Lung (tissue), 12 donors: ENCODE results near the gene VKORC1L1. TPM values are rescaled to one million over a fixed set of nuclear protein-coding genes. Genes with fewer than 3 reads are reported as not detected.
"Not testable (repeated sequence)": the region's sequence is repeated elsewhere in the genome, so short reads cannot be mapped to it uniquely, and the experiment has no call there.

Experiments used
- ATAC-seq: fragments of 200-7000 bp; cut with Tn5 transposase; one replicate; pipeline ENCODE4 v1.9.1; 2020; ENCODE audit warnings: moderate number of reproducible peaks; ENCODE audit not compliant: insufficient read depth, low FRiP score
- DNase-seq, 3 donors: peaks; one replicate each; pipeline ENCODE4 v3.0.0-alpha.2; 2013 to 2017
- H3K27ac ChIP-seq, 2 donors: one replicate each; pipeline ENCODE4 v1.5.1; 2013; ENCODE audit warnings: mild to moderate bottlenecking in 2 of 2, moderate library complexity in 2 of 2, control low read depth in 1 of 2, inconsistent platforms in 1 of 2, low read depth in 1 of 2, low read length in 1 of 2
- H3K27me3 ChIP-seq, 3 donors: one replicate each; pipeline ENCODE4 v1.5.1; 2013; ENCODE audit warnings: low read length in 2 of 3; ENCODE audit not compliant: control insufficient read depth in 3 of 3, insufficient read depth in 3 of 3
- H3K36me3 ChIP-seq, 4 donors: one replicate each; pipeline ENCODE4 v1.5.1; 2013; ENCODE audit warnings: low read length in 4 of 4, mild to moderate bottlenecking in 1 of 4, moderate library complexity in 1 of 4; ENCODE audit not compliant: control insufficient read depth in 4 of 4, insufficient read depth in 4 of 4
- H3K4me1 ChIP-seq, 5 donors: one replicate each; pipeline ENCODE4 v1.5.1; 2013; ENCODE audit warnings: low read length in 5 of 5, mild to moderate bottlenecking in 2 of 5, moderate library complexity in 1 of 5; ENCODE audit not compliant: control insufficient read depth in 5 of 5, insufficient read depth in 5 of 5
- H3K4me3 ChIP-seq: one replicate; pipeline ENCODE4 v1.5.1; 2013; ENCODE audit warnings: mild to moderate bottlenecking, control low read depth, moderate library complexity
- H3K9ac ChIP-seq, 2 donors: one replicate each; pipeline ENCODE4 v1.5.1; 2013; ENCODE audit warnings: low read length in 2 of 2, control low read depth in 1 of 2; ENCODE audit not compliant: insufficient read depth in 1 of 2
- H3K9me3 ChIP-seq, 4 donors: one replicate each; pipeline ENCODE4 v1.5.1; 2013; ENCODE audit warnings: low read length in 3 of 4, mild to moderate bottlenecking in 1 of 4, moderate library complexity in 1 of 4; ENCODE audit not compliant: control insufficient read depth in 4 of 4, insufficient read depth in 3 of 4
- CTCF ChIP-seq: IDR thresholded peaks from 2 replicates; pipeline ENCODE4 v1.5.1; 2012; ENCODE audit warnings: mild to moderate bottlenecking; ENCODE audit errors: control extremely low read depth, extremely low read depth
- WGBS, 2 donors: extraction: QIAGEN DNeasy Blood & Tissue Kit; methylation state at CpG; one replicate each; pipeline ENCODE4 v1.1.7; 2013; 5-methylcytosine and 5-hydroxymethylcytosine counted together
- polyA plus RNA-seq, 2 donors: library from polyadenylated mRNA; stranded (reverse); fragments of 200-250 nt; gene quantifications; one replicate each; pipeline ENCODE4 v1.2.1, GENCODE V29; 2013
- total RNA-seq, 2 donors: library from RNA; depleted of rRNA in 1 of 2; stranded (reverse); fragments of >200 nt in 1 of 2; gene quantifications; one replicate each; pipeline ENCODE4 v1.2.1, GENCODE V29; 2014 to 2021
- donor health status: control.
- donor health status: control.
- donor health status: Bipolar disorder and iron deficiency.
- donor health status: healthy.
- donor health status: DM: yes; HTN: yes; CAD: no.

The VKORC1L1 gene
- total and polyA plus RNA-seq, 4 donors: 15.1 to 36.8 (median 24.4) TPM

GRCh38 chr7:65931685-65932084 is 58.8 kb downstream of the VKORC1L1 start:
- 94 to 95% methylated on average over 4 of the region's 4 CpGs for WGBS, 2 donors
- DNase-seq (no peak), ATAC-seq (no peak)
- TF ChIP-seq CTCF: no peak
- peaks cover 0 to 10% (median 7%) of the 10 kb centered on the region in 5 donors for H3K4me1 ChIP-seq
- no peak overlapping the region for H3K4me3 ChIP-seq
- H3K9me3 ChIP-seq: no peaks in the 10 kb centered on the region
- H3K27ac ChIP-seq: no peak overlapping the region
- peaks cover 0 to 1% (median 0%) of the 10 kb centered on the region in 4 donors for H3K36me3 ChIP-seq
- no peak overlapping the region for H3K9ac ChIP-seq
- no peaks in the 10 kb centered on the region for H3K27me3 ChIP-seq

- H3K4me1 ChIP-seq: peaks cover 0 to 9% (median 0%) of the 10 kb centered on the region in 5 donors
- no peaks in the 10 kb centered on the region for H3K27me3 ChIP-seq
- H3K27ac ChIP-seq: no peak overlapping the region
- no peak for DNase-seq
- 98 to 100% methylated on average over 2 of the region's 2 CpGs for WGBS, 2 donors
- ATAC-seq: no peak
- peaks cover 0 to 4% (median 0%) of the 10 kb centered on the region in 4 donors for H3K36me3 ChIP-seq
- no peak overlapping the region for H3K4me3 ChIP-seq
- no peak for TF ChIP-seq CTCF
- no peak overlapping the region for H3K9ac ChIP-seq
- no peaks in the 10 kb centered on the region for H3K9me3 ChIP-seq
These were observed 64.4 kb downstream of the VKORC1L1 start for GRCh38 chr7:65937296-65937695.

DNA sequence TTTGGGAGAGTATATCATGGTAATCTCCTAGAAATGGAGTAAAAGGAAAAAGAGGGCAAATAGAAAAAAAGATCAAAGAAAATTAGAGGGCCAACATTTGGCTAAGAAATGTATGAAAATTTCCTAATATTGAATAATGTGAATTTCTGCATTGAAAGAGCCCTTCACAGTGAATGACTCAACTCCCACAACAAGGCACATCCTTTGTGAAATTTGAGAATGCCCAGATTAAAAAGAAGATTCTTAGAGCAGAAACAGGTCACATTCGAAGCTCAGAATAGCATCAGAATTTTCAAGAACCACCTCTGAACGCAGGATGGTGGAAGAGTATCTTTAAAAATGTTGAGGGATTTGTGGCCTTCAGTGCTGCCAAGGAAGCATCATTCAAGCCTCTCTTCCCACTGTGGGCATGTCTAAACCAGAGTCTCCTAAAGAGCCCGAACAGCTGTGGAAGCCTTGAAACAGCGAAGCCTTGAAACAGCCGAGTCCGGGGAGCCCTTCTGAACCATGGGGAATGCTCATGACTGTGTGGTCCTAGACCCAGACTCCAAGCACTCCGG is 65.5 kb downstream of the VKORC1L1 start:
- no peaks in the 10 kb centered on the region for H3K27me3 ChIP-seq
- H3K27ac ChIP-seq: no peak overlapping the region
- no peaks in the 10 kb centered on the region for H3K9me3 ChIP-seq
- no peak overlapping the region for H3K9ac ChIP-seq
- WGBS, 2 donors: 98% methylated on average over 7 of the region's 7 CpGs
- peaks cover 0 to 4% (median 0%) of the 10 kb centered on the region in 4 donors for H3K36me3 ChIP-seq
- no peak for TF ChIP-seq CTCF
- no peak for ATAC-seq
- H3K4me1 ChIP-seq: peaks cover 0 to 9% (median 0%) of the 10 kb centered on the region in 5 donors
- no peak for DNase-seq
- H3K4me3 ChIP-seq: no peak overlapping the region

DNA sequence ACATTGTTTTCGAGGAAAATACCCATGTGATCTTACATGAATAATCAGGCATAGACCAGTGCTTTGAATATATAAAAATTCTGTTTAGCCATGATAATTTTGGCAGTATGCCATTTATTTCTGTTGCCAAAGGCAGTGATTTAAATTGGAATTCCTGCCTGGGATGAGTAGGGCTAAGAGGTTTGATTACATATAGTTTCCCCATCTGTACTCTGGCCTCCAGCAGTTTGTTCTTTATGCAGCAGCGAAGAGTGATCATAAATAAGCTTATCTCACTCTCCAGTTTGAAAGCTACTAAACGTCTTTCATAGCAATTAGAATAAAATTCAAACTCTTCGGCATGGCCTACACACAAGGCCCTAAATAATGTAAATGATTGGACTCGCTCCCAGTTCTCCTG is 72.9 kb downstream of the VKORC1L1 start:
- H3K4me1 ChIP-seq, H3K36me3 ChIP-seq, H3K9ac ChIP-seq, H3K4me3 ChIP-seq, H3K27ac ChIP-seq, H3K27me3 ChIP-seq, DNase-seq, ATAC-seq, H3K9me3 ChIP-seq: not testable (repeated sequence)
- 84 to 89% methylated on average over 1 of the region's 5 CpGs for WGBS, 2 donors
